Activated B cell treated with CpG ODN at 0.5 μM for 24 hours (primary cell): ENCODE measurements around the gene ZCCHC14. TPM values are rescaled to one million over a fixed set of nuclear protein-coding genes. Genes with fewer than 3 reads are reported as not detected.

ENCODE experiments used
- ATAC-seq: fragments of 200-7000 bp; cut with Tn5 transposase; one replicate; pipeline ENCODE4 v1.10.0; 2021; ENCODE audit warnings: low read depth, mild to moderate bottlenecking, moderate library complexity
- CTCF ChIA-PET: fragments of 350-600 bp; sonication (Branson Sonifier 250); formaldehyde crosslinking; loops from one replicate; lab custom pipeline; 2021; ENCODE audit warnings: antibody characterized with exemption; lab: Charles Lee
- POLR2A ChIA-PET: fragments of 350-600 bp; sonication (Branson Sonifier 250); formaldehyde crosslinking; loops from one replicate; lab custom pipeline; 2021; ENCODE audit warnings: antibody characterized with exemption; lab: Charles Lee
- DNase-seq: peaks from one replicate; pipeline ENCODE4 v3.0.0; 2022
- H3K27ac Mint-ChIP-seq: one replicate; pipeline ENCODE4 v1.8.0; 2020; ENCODE audit warnings: mixed read lengths
- H3K27me3 Mint-ChIP-seq: one replicate; pipeline ENCODE4 v1.8.0; 2021; ENCODE audit warnings: mixed read lengths
- H3K36me3 Mint-ChIP-seq: one replicate; pipeline ENCODE4 v1.8.0; 2021; ENCODE audit warnings: low read depth, mixed read lengths
- H3K4me1 Mint-ChIP-seq: one replicate; pipeline ENCODE4 v1.8.0; 2021; ENCODE audit warnings: mixed read lengths
- H3K4me3 Mint-ChIP-seq: one replicate; pipeline ENCODE4 v1.8.0; 2020; ENCODE audit warnings: mild to moderate bottlenecking, mixed read lengths
- H3K9me3 Mint-ChIP-seq: one replicate; pipeline ENCODE4 v1.8.0; 2020; ENCODE audit warnings: mixed read lengths
- intact Hi-C: fragments of 100-400 bp; cut with micrococcal nuclease; formaldehyde crosslinking; loops from one replicate; pipeline ENCODE4 v1.15.1; 2024
- total RNA-seq: library from RNA; stranded (reverse); gene quantifications from 2 replicates; pipeline ENCODE4 v1.2.3, GENCODE V29; 2022
- TF ChIP-seq, protein P1 (sequence below): fragments of 200-600 bp; IDR thresholded peaks from one replicate; pipeline ENCODE4 v1.8.0; 2022; ENCODE audit warnings: antibody characterized with exemption, mild to moderate bottlenecking

The ZCCHC14 gene
- total RNA-seq, 1 donor from 2014 or later: 3.8 TPM

DNA sequence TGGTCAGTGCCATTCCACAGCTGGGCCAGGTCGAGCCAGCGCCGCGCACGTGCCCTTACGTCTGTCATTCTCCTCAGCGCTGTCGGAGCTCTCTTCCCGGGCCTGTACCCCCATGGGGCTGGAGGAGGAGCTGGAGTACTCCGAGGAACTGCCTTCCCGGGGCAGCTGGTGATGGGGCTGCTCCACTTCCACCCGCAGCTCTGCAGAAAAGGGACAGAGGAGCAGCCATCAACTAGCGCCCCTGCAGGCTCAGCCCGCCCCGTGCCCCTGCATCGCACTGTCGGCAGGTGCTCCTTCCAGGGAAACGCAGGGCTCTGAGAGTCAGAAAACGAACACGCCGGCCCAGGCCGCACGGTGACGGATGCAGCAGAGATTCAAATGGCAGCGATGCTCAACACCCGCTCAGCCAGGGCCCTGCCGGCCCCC, 79.8 kb downstream of the ZCCHC14 start:
- Mint-ChIP-seq H3K36me3 (peaks cover 7% of the 10 kb centered on the region), H3K4me3 (no peak overlapping the region), H3K27me3 (no peaks in the 10 kb centered on the region), H3K27ac (no peak overlapping the region), H3K9me3 (no peaks in the 10 kb centered on the region), H3K4me1 (no peaks in the 10 kb centered on the region)
- DNase-seq: no peak
- no peak for ATAC-seq
- ChIA-PET CTCF (interaction anchor here (0.6 kb wide), 2 partner anchors 51 to 112 kb away, joined by 5 read pairs; no protein-coding TSS in a partner anchor), POLR2A (no interaction called here)
- TF ChIP-seq, protein P1, sequence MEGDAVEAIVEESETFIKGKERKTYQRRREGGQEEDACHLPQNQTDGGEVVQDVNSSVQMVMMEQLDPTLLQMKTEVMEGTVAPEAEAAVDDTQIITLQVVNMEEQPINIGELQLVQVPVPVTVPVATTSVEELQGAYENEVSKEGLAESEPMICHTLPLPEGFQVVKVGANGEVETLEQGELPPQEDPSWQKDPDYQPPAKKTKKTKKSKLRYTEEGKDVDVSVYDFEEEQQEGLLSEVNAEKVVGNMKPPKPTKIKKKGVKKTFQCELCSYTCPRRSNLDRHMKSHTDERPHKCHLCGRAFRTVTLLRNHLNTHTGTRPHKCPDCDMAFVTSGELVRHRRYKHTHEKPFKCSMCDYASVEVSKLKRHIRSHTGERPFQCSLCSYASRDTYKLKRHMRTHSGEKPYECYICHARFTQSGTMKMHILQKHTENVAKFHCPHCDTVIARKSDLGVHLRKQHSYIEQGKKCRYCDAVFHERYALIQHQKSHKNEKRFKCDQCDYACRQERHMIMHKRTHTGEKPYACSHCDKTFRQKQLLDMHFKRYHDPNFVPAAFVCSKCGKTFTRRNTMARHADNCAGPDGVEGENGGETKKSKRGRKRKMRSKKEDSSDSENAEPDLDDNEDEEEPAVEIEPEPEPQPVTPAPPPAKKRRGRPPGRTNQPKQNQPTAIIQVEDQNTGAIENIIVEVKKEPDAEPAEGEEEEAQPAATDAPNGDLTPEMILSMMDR: no peak
- intact Hi-C loops: no loop called here

GRCh38 chr16:87412371-87412995, 80.3 kb downstream of the ZCCHC14 start:
- Mint-ChIP-seq H3K27ac (no peak overlapping the region), H3K4me3 (no peak overlapping the region), H3K4me1 (peaks cover 3% of the 10 kb centered on the region), H3K36me3 (peaks cover 7% of the 10 kb centered on the region), H3K27me3 (no peaks in the 10 kb centered on the region), H3K9me3 (no peaks in the 10 kb centered on the region)
- TF ChIP-seq, protein P1: no peak
- CTCF ChIA-PET: no interaction called here
- POLR2A ChIA-PET: no interaction called here
- ATAC-seq: no peak
- intact Hi-C loops: no loop called here
- DNase-seq: no peak

DNA sequence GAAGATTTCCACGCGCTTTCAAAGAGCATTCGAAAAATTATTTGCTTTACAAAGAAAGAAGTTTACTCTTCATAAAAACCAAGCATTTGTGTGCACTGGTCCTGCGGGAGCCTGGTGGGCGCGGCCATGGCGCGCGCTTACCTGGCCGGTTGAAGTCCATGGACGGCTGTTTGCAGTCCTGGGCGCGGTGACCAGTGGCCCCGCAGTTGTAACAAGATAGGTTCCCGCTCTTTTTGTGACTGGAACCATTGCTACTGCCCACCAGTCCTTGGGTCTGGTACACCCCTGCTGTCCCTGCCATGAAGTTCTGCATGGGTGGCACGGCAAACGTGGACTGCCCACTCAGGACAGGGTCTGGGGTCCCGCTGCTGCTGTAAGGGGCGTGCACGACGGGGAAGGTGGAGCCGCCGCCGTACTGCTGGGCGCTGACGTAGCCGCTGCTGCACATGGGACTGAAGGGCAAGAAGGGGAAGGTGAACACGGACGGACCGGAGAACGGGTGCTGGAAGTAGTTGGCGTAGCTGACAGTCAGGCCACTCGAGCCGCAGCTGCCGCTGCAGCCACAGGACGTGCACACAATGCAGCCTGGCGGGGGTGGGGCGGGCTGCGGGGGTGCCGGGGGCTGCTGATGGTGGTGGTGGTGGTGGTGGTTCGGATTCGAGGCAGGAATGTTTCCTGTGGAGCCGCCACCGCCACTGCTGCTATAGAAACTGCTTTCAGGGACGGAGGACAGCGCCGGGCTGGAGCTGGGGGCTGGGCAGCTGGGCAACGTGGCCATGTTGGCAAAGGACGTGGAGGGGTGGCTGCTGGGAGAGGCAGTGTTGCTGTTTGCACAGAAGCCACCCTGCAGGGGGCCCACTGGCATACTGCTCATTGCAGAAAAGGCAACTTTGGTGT, 81.2 kb downstream of the ZCCHC14 start:
- DNase-seq: no peak
- no peak for ATAC-seq
- Mint-ChIP-seq H3K27ac (no peak overlapping the region), H3K9me3 (no peaks in the 10 kb centered on the region), H3K4me3 (no peak overlapping the region), H3K4me1 (peaks cover 5% of the 10 kb centered on the region), H3K27me3 (no peaks in the 10 kb centered on the region), H3K36me3 (peaks cover 16% of the 10 kb centered on the region)
- intact Hi-C loops: no loop called here
- ChIA-PET POLR2A (no interaction called here), CTCF (no interaction called here)
- TF ChIP-seq, protein P1: no peak

GRCh38 chr16:87410968-87411367, 81.9 kb downstream of the ZCCHC14 start:
- Mint-ChIP-seq H3K4me1 (peaks cover 5% of the 10 kb centered on the region), H3K36me3 (peaks cover 19% of the 10 kb centered on the region), H3K9me3 (no peaks in the 10 kb centered on the region), H3K4me3 (no peak overlapping the region), H3K27me3 (no peaks in the 10 kb centered on the region), H3K27ac (no peak overlapping the region)
- TF ChIP-seq, protein P1: no peak
- no peak for ATAC-seq
- DNase-seq: no peak
- CTCF ChIA-PET: no interaction called here
- intact Hi-C loops: no loop called here
- POLR2A ChIA-PET: no interaction called here

DNA sequence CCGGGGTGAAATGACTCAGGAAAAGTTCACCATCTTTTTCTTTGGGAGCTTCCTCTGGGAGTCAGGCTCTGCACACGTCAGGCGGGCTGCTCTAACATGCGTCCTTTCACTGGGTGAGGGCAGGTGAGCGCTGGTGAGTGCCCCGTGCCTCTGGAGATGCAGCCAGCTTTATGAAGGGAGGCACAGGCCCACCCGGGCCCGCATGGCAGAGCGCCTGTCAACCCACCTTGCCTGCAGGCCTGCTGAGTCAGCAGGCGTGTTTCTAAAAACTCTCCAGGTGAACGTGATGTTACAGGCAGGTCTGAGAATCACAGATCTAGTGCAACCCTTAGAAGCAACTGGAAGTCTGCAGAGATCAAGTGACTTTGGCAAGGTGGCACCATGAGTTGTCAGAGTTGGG, 82.3 kb downstream of the ZCCHC14 start:
- DNase-seq (no peak), ATAC-seq (no peak)
- H3K9me3 Mint-ChIP-seq: no peaks in the 10 kb centered on the region
- no peaks in the 10 kb centered on the region for H3K27me3 Mint-ChIP-seq
- TF ChIP-seq, protein P1: no peak
- intact Hi-C loops: no loop called here
- H3K4me3 Mint-ChIP-seq: no peak overlapping the region
- CTCF ChIA-PET: no interaction called here
- H3K36me3 Mint-ChIP-seq: peaks cover 24% of the 10 kb centered on the region
- no peak overlapping the region for H3K27ac Mint-ChIP-seq
- H3K4me1 Mint-ChIP-seq: peaks cover 5% of the 10 kb centered on the region
- POLR2A ChIA-PET: no interaction called here
